Mucosa of descending colon (tissue), 3 donors: ENCODE data around the gene MAP2K6. TPM values are rescaled to one million over a fixed set of nuclear protein-coding genes. Genes with fewer than 3 reads are reported as not detected.
A peak's percentile ranks its signal among the peaks of the same experiment; 100 is the strongest.

Source experiments
- ATAC-seq: fragments of 200-7000 bp; cut with Tn5 transposase; one replicate; pipeline ENCODE4 v1.9.1; 2020; ENCODE audit warnings: mild to moderate bottlenecking, moderate library complexity
- DNase-seq, 3 donors: peaks; one replicate each; pipeline ENCODE4 v3.0.0-alpha.2; 2020
- H3K36me3 ChIP-seq: fragments of 200-600 bp; one replicate; pipeline ENCODE4 v1.8.0; 2021; ENCODE audit warnings: low read depth, mild to moderate bottlenecking
- H3K4me1 ChIP-seq: fragments of 200-600 bp; one replicate; pipeline ENCODE4 v1.8.0; 2021; ENCODE audit warnings: low read depth, mild to moderate bottlenecking
- H3K4me3 ChIP-seq: fragments of 200-600 bp; one replicate; pipeline ENCODE4 v1.8.0; 2021; ENCODE audit warnings: mild to moderate bottlenecking
- H3K9me3 ChIP-seq: fragments of 200-600 bp; one replicate; pipeline ENCODE4 v1.8.0; 2021; ENCODE audit warnings: mild to moderate bottlenecking
- CTCF ChIP-seq: fragments of 200-600 bp; IDR thresholded peaks from one replicate; pipeline ENCODE4 v1.8.0; 2022; ENCODE audit warnings: antibody characterized with exemption, mild to moderate bottlenecking
- intact Hi-C, 2 donors: fragments of 100-400 bp; cut with DNase I in 1 of 2; cut with micrococcal nuclease in 1 of 2; formaldehyde crosslinking; loops; one replicate each; pipeline versions ENCODE4 v1.11.0 to v1.11.1; 2022; cut with DNase I, micrococcal nuclease
- total RNA-seq, 3 donors: library from RNA; stranded (reverse); fragmentation: NEBNext Ultra II Directional in 2 of 3; extraction: Animal tissue kit (Norgen Biotek cat#: 25700) in 2 of 3; gene quantifications; one replicate each; pipeline versions ENCODE4 v1.2.1 to v1.2.4, GENCODE V29; 2021 to 2023
- donor health status: DM: no; HTN: no; CAD: no; lungs with moderate emphysema.
- donor health status: DM: no; HTN: no; CAD: no.
- donor health status: DM: no; HTN: yes; CAD: no.

MAP2K6 gene
- total RNA-seq, 3 donors from 2014 or later = 62.9 to 146 (median 117) TPM

GRCh38 chr17:69499318-69499717 is 84.8 kb downstream of the MAP2K6 start:
- no peak for TF ChIP-seq CTCF
- Histone ChIP-seq H3K4me1 (peaks cover 6% of the 10 kb centered on the region), H3K4me3 (no peak overlapping the region), H3K9me3 (no peaks in the 10 kb centered on the region), H3K36me3 (no peaks in the 10 kb centered on the region)
- intact Hi-C loops = no loop called here
- ATAC-seq (no peak), DNase-seq (no peak)

- no peaks in the 10 kb centered on the region for H3K36me3 ChIP-seq
- H3K4me3 ChIP-seq = no peak overlapping the region
- no peaks in the 10 kb centered on the region for H3K9me3 ChIP-seq
- ATAC-seq = peak; percentile 62
- peaks cover 6% of the 10 kb centered on the region for H3K4me1 ChIP-seq
- intact Hi-C loops = loop anchor here (10.0 kb wide), 2 partner anchors 76 to 106 kb away; no protein-coding TSS in a partner anchor
- no peak for TF ChIP-seq CTCF
- peak in 1 of 3 donors; percentile 54 for DNase-seq
Measured at GRCh38 chr17:69500911-69501429, 86.5 kb downstream of the MAP2K6 start.

GRCh38 chr17:69501591-69502468 is 87.3 kb downstream of the MAP2K6 start:
- intact Hi-C loops = loop anchor here (10.0 kb wide), 2 partner anchors 77 to 107 kb away; no protein-coding TSS in a partner anchor
- H3K4me3 ChIP-seq = no peak overlapping the region
- ATAC-seq (peak; percentile 83), DNase-seq (peak in 2 of 3 donors; percentile 40 to 67)
- no peaks in the 10 kb centered on the region for H3K36me3 ChIP-seq
- H3K4me1 ChIP-seq = peaks cover 6% of the 10 kb centered on the region
- H3K9me3 ChIP-seq = no peaks in the 10 kb centered on the region
- TF ChIP-seq CTCF = no peak

GRCh38 chr17:69503711-69504110 is 89.2 kb downstream of the MAP2K6 start:
- Histone ChIP-seq H3K36me3 (no peaks in the 10 kb centered on the region), H3K9me3 (no peaks in the 10 kb centered on the region), H3K4me1 (peaks cover 6% of the 10 kb centered on the region), H3K4me3 (no peak overlapping the region)
- no peak for TF ChIP-seq CTCF
- ATAC-seq (no peak), DNase-seq (no peak)
- intact Hi-C loops = loop anchor here (10.0 kb wide), 2 partner anchors 79 to 109 kb away; no protein-coding TSS in a partner anchor

- intact Hi-C loops = loop anchor here (10.0 kb wide), 2 partner anchors 81 to 111 kb away; no protein-coding TSS in a partner anchor
- no peak for ATAC-seq
- no peak for TF ChIP-seq CTCF
Measured at GRCh38 chr17:69505740-69506139, 91.2 kb downstream of the MAP2K6 start.

More at GRCh38 chr17:69505740-69506139, 91.2 kb downstream of the MAP2K6 start:
- DNase-seq = no peak
- Histone ChIP-seq H3K9me3 (no peaks in the 10 kb centered on the region), H3K4me3 (no peak overlapping the region), H3K36me3 (no peaks in the 10 kb centered on the region), H3K4me1 (peaks cover 6% of the 10 kb centered on the region)
